Hematopoietic multipotent progenitor cell treated with erythropoietin and hydrocortisone succinate and interleukin-3 and kit ligand, for 6 days (in vitro differentiated cells): Measurements from ENCODE around the gene VIT.
A peak's percentile ranks its signal among the peaks of the same experiment; 100 is the strongest.
"Not testable (repeated sequence)": the region's sequence is repeated elsewhere in the genome, so short reads cannot be mapped to it uniquely, and the experiment has no call there.

Source experiments
- DNase-seq: peaks from one replicate; pipeline ENCODE4 v3.0.0-alpha.2; 2015

Gene VIT

DNA sequence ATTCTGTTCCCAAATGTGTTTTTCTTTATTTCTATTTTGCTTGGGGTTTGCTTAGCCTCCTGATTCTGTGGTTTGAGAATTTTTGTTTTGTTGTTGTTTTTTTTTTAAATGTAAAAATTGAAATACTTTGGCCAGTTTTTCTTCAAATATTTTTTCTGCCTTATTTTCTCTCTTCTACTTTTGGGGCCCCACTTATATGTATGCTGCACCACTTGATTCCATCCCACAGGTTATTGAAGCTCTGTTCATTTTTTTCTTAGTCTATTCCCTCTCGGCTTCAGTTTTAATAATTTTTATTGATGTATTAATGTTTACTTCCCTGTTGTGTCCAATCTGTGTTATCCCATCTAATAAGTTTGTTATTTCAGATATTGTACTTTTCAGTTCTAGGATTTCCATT, 17.7 kb upstream of the VIT start:
- no peak for DNase-seq

DNA sequence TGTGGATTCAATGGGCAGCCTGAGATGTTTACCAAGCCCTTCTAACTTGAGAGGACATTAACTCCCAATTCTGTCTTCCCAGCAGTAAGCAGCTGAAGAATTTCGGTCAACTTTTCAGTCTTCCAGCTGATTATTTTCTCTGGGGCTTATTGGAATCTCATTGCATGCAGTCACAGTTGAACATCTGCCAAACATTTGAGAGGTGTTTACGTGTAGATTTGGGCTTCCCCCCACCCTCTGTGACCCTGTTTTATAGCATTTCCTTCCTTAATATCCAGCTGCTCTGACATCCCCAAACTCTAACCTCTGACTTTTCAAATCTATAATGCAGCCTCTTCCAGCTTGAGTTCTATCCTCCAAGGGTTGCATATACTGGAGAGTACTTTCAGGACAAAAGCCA, 16.5 kb upstream of the VIT start:
- DNase-seq, result no peak

DNA sequence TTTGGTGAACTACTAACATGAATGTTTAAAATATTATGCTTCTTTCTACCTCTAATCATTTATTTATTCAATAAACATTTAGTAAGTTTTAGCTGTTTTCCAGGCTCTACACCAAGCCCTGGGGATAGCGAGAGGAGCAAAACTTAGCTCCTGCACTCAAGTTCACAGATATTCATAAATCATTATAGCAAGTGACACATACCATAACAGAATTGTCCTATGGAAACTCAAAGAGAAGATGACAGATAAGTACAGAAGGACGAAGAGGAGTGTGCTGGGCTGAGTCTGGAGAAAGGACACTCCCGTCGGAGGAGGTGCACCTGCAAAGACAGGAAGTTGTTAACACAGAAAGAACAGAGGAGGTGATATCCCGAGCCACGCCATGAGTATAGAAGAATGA, 13.9 kb upstream of the VIT start:
- no peak for DNase-seq

DNA sequence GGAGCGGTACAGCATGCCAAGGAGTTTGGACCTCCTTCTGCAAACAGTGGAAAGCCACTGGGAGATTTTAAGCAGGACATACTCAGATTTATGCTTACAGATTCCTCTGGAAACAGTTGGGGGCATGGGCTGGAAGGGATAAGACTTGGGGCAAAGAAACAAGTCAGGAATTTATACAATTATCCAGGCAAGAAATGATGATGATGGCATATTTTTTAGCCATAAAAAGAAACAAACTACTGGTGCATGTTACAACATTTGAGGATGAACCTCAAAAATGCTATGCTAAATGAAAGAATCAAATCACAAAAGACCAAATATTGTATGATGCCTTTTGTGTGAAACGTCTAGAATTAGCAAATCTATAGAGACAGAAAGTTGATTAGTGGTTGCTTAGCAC, 13.5 kb upstream of the VIT start:
- no peak for DNase-seq

DNA sequence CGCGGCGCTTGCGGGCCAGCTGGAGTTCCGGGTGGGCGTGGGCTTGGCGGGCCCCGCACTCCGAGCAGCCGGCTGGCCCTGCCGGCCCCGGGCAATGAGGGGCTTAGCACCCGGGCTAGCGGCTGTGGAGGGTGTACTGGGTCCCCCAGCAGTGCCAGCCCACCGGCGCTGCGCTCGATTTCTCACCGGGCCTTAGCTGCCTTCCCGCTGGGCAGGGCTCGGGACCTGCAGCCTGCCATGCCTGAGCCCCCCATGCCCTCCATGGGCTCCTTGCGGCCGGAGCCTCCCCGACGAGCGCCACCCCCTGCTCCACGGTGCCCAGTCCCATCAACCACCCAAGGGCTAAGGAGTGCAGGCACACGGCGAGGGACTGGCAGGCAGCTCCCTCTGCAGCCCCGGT, 8.2 kb upstream of the VIT start:
- not testable (repeated sequence) for DNase-seq

DNA sequence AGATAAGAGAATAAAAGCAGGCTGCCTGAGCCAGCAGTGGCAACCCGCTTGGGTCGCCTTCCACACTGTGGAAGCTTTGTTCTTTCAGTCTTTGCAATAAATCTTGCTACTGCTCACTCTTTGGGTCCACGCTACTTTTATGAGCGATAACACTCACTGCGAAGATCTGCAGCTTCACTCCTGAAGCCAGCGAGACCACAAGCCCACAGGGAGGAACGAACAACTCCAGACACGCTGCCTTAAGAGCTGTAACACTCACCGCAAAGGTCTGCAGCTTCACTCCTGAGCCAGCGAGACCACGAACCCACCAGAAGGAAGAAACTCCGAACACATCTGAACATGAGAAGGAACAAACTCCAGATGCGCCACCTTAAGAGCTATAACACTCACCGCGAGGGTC, 7.5 kb upstream of the VIT start:
- not testable (repeated sequence) for DNase-seq

DNA sequence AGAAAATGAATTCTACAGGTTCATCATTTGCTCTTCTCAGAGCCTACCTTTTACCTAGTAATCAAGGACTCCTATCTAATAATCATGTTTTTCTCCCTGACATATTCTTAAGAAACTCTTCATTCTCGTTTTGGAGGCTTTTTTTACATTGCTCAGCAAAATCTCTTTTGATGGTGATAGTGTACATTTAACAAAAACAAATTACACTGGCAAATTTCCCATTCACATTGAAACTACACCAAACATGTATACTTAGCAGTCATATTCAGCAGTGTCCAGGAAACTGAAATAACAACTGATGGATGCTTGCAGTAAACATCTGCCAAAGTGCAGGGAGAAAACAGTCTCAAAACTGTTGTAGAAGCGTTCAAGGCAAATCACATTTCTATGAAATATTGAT, 4.4 kb upstream of the VIT start:
- no peak for DNase-seq

DNA sequence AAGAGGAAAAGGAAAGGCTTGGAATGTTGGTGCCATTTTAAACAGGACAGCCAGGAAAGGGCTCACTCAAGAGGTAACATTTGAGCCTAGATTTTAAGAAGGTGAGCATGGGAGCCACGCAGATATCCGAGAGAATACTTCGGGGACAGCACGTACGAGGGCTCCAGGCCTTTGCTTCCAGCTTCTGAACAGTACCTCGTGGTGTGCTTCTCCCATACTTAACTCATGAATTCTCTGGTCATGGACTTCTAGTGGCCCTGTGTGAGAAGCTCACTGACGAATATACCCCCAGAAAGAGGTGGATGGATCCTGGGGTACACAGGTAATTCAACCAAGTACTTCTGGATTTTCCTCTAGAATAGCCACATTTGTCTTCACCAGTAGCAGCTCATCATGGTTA, 2.7 kb upstream of the VIT start:
- no peak for DNase-seq

DNA sequence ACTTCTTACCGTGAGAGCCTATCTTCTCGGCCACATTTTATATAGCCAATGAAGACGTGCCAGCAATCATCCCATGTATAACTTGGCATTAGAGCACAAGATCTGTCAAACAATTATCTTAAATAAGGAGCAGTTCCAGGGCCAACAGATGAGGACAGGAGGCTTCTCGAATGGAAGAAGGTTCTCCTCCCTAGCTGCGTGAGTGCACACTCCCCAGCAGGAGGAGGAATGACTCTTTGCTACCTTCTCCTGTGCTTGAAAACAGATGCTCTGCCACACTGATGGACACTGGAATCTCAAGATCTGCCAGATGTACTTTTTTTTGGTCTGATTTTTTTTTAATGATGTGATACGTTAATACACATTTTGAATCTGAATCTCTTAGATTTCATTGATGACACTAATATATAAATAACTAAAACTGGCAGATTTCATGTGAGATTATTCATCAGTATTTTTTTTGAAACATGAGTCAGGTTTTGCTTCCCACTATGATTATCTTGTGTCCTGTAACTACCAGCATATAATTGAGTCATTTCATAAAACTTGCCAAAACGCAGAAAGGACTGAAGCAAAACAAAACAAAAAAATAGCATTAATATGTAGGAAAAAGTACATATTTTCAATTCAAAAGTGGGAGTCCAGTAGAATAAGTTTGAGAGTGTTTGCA, 626 bp upstream of the VIT start:
- no peak for DNase-seq

DNA sequence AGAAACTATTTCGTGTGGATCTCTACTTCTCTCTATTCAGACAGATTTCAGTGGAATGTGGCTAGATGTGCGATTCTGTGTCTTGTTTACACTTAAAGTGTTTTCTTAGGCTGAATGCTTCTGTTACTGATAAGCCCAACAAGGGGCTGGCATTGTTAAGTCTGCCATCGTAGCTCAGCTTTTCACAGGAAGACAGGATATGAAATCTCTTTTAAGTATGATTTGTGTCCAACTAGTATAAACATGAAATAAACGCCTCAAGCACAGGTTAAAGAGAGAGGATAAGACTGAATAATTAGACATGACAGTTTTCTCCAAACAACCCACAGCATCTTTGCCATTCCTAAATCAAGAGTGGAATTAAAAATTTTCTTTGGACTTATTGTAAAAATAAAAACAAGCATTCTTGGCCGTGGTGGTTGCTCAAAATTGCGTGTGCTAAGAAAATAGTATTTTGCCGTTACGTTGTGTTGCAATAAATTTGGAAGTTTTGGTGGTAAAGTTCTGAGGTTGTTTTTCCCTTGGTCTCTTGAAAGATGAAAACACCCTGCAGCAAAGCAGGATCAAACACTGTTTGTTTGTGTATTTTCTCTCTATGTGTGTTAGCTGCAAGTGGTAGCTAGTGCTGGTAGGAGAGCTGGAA, 1.0 kb downstream of the VIT start:
- no peak for DNase-seq

DNA sequence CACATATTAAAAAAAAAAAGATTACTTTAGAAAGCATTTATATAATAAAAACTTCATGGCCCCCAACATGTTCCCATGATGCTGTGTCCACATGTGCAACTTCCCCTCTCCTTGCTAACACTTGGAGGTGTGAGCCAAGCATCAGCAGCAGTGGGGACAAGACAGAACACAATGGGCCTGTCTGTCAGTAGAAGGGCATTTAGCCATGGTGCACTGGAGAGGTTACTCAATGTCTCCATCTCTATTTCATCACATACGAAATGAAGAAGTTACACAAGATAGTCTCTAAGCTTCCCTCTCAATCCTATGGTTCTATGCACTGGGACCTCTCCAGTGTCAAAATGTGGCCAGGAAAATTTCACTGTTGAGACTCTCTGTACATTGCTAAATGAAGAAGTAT, 2.5 kb downstream of the VIT start:
- peak; percentile 56 for DNase-seq

DNA sequence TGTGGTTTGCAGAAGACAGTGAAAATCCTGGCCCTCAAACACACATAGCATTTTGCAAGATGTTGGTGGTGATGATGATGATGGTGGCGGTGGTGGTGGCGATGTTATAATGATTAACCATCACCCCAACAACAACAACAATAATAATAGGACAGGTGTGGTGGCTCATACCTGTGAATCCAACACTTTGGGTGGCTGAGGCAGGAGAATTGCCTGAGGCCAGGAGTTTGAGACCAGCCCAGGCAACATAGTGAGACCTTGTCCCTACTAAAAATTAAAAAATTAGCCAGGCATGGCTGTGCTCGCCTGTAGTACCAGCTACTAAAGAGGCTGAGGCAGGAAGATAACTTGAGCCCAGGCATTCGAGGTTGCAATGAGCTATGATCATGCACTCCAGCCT, 3.8 kb downstream of the VIT start:
- DNase-seq, result no peak

DNA sequence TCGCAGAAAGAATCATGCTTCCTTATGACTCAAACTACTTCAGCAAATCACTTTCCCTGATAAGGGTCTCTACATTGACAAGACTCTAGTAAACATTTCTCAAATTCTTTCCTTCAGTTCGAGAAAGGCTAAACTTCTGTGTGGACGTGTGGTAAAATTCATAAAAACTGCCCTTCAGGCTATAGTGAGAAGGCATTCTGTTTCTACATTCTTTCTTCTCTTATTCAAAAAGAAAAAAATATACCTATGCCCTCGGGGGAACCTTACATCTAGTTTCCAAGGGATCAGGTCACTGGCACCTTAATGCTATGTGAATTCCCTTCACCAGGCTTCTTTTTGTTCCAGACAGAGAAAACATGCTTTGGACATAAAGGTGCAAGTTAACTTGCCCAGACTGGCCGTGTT, 4.9 kb downstream of the VIT start:
- DNase-seq, result no peak

DNA sequence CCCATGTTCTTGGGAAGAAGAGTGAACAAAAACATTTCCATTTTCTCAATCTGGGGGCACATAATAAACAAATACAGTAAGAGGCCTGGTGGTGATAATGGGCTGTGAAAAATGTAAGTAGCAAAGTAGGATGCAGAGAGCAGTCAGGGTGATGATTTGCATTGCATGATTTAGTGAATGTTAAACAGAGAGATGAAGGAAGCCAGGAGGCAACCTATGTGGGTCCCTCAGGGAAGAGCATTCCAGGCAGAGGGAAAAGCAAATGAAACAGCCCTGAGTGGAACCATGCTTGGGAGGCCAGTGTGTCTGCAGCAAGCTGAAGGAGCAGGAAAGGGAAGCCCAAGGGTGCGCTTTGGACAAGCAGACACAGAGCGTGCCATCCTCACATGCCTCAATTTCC, 5.4 kb downstream of the VIT start:
- DNase-seq, result no peak

DNA sequence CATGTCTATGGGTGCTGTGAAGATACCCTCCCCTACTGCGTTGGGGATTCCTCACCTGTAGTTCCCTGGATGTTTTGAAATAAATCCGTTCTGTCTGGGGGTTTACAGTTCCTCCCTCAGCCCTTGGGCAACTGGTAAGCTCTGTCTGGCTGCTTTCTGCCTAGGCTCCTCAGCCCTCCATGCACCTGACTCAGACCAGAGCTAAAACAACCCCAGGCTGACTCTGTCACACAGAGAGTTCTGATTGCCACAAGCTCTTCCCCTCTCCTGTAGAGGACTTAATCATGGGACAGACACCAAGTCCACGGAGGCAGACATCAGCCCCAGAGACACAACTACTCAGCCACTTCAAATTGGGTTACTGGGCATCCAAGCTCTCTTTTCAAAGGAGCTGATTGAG, 6.3 kb downstream of the VIT start:
- no peak for DNase-seq

DNA sequence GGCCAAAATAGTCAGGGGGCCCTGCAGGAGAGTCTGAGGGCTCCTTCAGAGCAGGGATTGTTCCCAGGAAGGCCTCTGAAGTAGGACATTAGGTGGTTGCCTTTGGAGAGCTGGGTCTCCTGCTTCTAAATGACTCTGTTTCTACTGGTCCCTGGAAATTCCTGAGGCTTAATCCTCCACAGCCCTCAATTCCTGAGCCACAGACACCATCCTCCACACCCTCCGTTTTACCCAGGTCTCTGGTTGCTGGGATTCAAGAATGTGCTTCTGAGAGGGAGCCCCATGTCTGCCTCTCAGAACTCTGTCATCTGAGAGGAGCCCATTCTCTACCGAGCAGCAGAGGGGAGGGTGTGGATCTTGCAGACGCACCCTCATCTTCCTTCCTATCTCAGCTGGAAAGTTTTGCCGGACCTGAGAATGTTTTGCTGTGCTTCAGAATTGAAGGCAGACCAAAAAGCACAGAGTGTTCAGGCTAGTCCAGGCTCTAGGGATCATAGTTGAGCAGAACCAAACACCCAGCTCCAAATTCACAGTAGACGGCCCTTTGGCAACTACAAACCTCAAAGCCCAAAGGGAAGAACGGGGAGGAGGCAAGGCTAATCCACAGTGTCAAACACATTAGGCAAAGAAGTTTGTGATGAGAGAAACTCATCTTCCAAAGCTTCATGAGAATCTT, 8.1 kb downstream of the VIT start:
- DNase-seq, result no peak

DNA sequence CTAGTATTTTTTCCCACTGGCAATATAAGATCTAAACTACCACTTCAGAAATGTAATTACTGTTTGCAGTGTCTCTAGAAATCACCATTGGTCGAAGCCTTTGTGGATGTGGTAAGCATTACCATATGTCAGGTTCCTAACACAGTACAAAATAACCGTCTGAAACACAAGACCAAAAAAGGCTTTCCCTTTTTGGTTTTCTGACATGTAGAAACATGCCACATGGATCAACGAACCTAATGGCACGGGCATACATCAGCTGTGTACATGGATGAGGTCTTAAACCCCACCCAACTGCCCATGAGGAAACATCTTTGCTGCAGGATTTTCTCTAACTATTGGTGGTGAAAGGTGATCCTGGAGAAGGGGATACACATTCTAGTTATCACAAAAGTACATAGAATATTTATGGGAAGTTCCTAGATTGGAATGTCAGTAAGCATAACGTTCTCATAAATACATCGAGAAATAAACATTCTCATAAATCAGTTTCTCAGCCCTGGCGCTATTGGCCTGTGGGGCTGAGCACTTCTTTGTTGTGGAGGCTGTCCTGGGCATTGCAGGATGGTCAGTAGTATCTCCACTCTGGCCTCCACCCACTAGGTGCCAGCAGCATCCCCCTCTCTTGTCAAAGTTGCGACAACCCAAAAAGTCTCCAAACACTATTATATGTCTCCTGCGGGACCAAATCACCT, 9.0 kb downstream of the VIT start:
- DNase-seq, result no peak

DNA sequence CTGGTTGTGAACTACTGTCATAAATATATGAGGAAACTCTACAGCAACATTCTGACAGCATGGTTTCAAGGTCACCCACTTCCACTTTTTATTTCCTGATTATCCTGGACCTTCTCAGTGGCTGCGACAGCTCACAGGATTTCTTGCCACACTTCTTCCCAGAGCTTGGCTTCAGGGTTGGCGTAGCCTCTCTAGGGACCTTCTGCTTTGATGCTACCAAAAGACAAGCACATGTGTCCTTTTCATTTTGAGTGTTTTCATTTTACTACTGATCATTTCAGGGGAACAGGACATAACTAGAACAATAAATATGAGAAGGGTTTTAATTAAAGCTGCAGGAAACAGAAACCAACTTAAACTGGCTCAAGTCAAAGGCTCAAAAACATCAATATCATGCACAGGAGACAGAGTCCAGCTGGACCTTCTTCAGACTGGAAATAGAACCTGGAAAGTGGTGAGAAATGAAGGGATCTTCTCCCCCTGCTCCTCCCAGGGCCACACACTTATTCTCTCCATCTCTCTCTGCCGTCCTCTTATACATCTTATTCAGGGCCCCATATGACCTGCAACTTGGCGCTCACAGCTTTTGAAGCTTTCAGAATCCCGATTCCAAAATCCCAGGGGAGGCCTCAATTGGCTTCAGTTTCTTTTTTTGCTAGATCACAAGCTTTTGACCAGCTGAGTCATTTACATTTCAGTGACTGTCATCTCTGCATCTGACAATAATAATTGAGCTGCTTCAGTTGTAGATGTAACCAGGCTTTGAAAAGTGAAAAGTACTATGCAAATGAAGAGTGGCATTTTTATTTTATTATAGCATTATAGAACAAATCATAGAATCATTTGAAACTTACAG, 9.7 kb downstream of the VIT start:
- no peak for DNase-seq

DNA sequence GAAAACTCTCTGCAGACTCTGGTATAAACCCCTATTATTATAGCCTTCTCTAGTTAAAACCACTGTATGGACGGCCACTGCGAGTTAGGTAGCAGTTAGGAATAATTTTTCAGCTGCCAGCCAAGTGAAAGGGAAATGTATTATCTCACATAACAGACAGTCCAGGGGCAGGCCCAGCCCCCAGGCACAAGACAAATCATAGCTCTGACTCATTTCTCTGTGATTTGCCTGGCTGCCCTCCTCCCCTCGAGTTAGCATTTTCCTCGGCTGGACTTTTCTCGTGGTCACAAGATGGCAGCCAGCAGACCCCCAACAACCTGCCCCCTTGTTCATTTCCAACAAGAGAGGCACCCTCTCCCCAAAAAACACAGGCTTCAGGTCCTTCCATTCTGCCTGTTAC, 10.5 kb downstream of the VIT start:
- DNase-seq, result no peak

DNA sequence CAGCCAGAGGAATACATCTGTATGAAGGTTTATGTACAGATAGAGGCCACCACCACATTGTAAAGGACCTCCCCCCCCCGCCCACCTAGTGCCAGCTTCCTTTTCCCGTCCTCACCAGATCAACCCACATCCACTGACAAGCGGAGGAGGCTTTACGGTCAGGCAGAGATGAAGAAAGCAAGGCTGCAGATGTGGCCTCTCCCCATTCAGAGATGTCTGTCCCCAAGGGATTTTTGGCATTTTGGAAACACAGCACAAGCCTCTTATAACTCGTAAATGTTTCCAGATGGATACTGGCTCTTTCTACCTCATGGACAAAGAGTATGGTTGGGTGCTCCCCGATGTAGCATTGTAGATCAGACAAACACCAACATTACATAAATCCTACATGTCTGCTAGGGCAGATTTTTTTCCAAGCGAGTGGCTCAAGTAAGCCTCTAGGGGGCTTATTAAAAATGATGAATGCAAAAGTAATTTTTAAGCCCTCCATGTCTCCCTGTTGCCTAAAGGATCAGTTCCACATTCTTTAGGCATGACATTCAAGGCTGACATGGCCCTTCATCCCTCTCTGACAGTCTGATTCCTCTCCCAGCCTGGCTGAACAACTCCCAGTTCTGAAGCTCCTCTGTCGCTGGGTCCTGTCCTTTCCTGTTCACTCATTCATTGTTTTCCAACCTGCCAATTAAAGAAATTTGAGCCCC, 11.7 kb downstream of the VIT start:
- DNase-seq, result no peak

DNA sequence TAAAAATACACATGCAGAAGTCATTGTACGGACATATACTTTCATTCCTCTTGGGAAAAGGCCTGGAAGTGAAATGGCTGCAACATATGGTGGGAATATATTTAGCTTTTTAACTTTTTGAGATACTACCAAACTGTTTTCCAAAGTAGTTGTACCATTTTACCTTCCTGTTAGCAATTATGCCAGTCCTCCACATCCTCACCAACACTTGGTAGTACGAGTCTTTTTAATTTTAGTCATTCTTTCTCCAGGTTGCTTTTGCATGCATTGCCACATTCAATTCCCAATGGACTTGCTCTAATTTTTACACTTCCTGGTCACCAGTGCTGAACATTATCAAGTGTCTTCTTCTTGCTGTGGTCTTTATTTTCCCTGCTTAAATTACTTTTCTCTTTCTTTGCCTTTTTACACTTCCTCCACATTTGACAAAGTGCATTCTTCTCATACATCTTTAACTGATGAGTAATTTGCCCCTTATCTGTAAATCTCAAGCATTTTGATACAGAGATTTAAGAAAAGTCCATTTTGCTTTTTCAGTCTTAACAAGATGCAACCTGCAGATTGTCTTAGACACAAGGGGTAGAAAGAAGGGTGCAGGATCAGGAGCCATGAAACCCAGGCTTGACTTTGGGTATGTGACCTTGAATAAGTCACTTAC, 14.5 kb downstream of the VIT start:
- no peak for DNase-seq
